PC-3 (cell line): ENCODE measurements around the gene SQOR. TPM values are rescaled to one million over a fixed set of nuclear protein-coding genes. Genes with fewer than 3 reads are reported as not detected.

Experiments used
- ATAC-seq: fragments of 200-7000 bp; cut with Tn5 transposase; 2 replicates; pipeline ENCODE4 v1.9.1; 2020; ENCODE audit warnings: mild to moderate bottlenecking, moderate library complexity
- BruUV-seq: library from RNA; stranded (reverse); fragments of 400-500 nt; replicated peaks from 2 replicates; lab custom pipeline; 2021; lab: Mats Ljungman, UMichigan
- CTCF ChIA-PET: fragments of 300-600 bp; sonication (Branson Sonifier 250); formaldehyde crosslinking; loops from one replicate; lab custom pipeline; 2022; ENCODE audit warnings: antibody characterized with exemption; lab: Charles Lee
- POLR2A ChIA-PET: fragments of 300-600 bp; sonication (Branson Sonifier 250); formaldehyde crosslinking; loops from one replicate; lab custom pipeline; 2022; ENCODE audit warnings: antibody characterized with exemption; ENCODE audit not compliant: unreplicated experiment; lab: Charles Lee
- DNase-seq: peaks from one replicate; pipeline ENCODE4 v3.0.0-alpha.2; 2015
- H2AFZ ChIP-seq: fragments of 300-600 bp; sonication (generic); 2 replicates; pipeline ENCODE4 v1.6.0; 2016; ENCODE audit warnings: antibody characterized with exemption, low read length
- H3F3A ChIP-seq: fragments of 300-600 bp; sonication (generic); one replicate; pipeline ENCODE4 v1.6.0; 2017; ENCODE audit warnings: antibody characterized with exemption, low read length, control low read depth, mild to moderate bottlenecking; ENCODE audit not compliant: unreplicated experiment
- H3K27ac ChIP-seq: fragments of 300-600 bp; sonication (generic); 2 replicates; pipeline ENCODE4 v1.5.1; 2016; ENCODE audit warnings: mild to moderate bottlenecking, low read length
- H3K27me3 ChIP-seq: fragments of 300-600 bp; sonication (generic); 2 replicates; pipeline ENCODE4 v1.6.1; 2016; ENCODE audit warnings: low read length, mixed read lengths
- H3K36me3 ChIP-seq: fragments of 300-600 bp; sonication (generic); 2 replicates; pipeline ENCODE4 v1.6.1; 2016; ENCODE audit warnings: low read depth, mixed run types, low read length, mixed read lengths
- H3K4me1 ChIP-seq: fragments of 300-600 bp; sonication (generic); 2 replicates; pipeline ENCODE4 v1.5.1; 2016; ENCODE audit warnings: low read length; ENCODE audit not compliant: insufficient read depth
- H3K4me2 ChIP-seq: fragments of 300-600 bp; sonication (generic); 2 replicates; pipeline ENCODE4 v1.6.0; 2016; ENCODE audit warnings: low read length
- H3K4me3 ChIP-seq: fragments of 300-600 bp; sonication (generic); 2 replicates; pipeline ENCODE4 v1.5.1; 2016; ENCODE audit warnings: mild to moderate bottlenecking, low read length, mixed read lengths
- H3K79me2 ChIP-seq: fragments of 300-600 bp; sonication (generic); 2 replicates; pipeline ENCODE4 v1.6.1; 2017; ENCODE audit warnings: low read length, mixed read lengths
- H3K9ac ChIP-seq: fragments of 300-600 bp; sonication (generic); 2 replicates; pipeline ENCODE4 v1.6.0; 2016; ENCODE audit warnings: mild to moderate bottlenecking, low read length
- H3K9me2 ChIP-seq: fragments of 300-600 bp; sonication (generic); replicated peaks from 2 replicates; pipeline ENCODE4 v1.6.1; 2016; ENCODE audit warnings: mixed run types, low read length, mixed read lengths
- H3K9me3 ChIP-seq: fragments of 300-600 bp; sonication (generic); 2 replicates; pipeline ENCODE4 v1.6.1; 2016; ENCODE audit warnings: low read length, mixed read lengths
- H4K20me1 ChIP-seq: fragments of 300-600 bp; sonication (generic); 2 replicates; pipeline ENCODE4 v1.6.1; 2016; ENCODE audit warnings: low read length, mixed read lengths
- EZH2 ChIP-seq: fragments of 300-600 bp; sonication (generic); IDR thresholded peaks from one replicate; pipeline ENCODE4 v1.6.1; 2017; ENCODE audit warnings: antibody characterized with exemption, mild to moderate bottlenecking, low read length; ENCODE audit not compliant: unreplicated experiment
- EZH2phosphoT487 ChIP-seq: fragments of 300-600 bp; sonication (generic); IDR thresholded peaks from 2 replicates; pipeline ENCODE4 v1.6.1; 2018; ENCODE audit warnings: mild to moderate bottlenecking, antibody characterized with exemption, low read length, borderline replicate concordance
- intact Hi-C: fragments of 100-400 bp; cut with micrococcal nuclease; formaldehyde crosslinking; loops from 2 replicates; pipeline ENCODE4 v1.9.0; 2023
- total RNA-seq: library from RNA; depleted of rRNA; stranded (reverse); fragments of >200 nt; gene quantifications from 2 replicates; pipeline ENCODE4 v1.2.3, GENCODE V29; 2014
- TF ChIP-seq, protein P1 (sequence below): fragments of 300-600 bp; sonication (generic); conservative IDR thresholded peaks from 2 replicates; pipeline ENCODE4 v1.5.1; 2017; ENCODE audit warnings: antibody characterized with exemption, low read depth, mild to moderate bottlenecking, low read length

SQOR gene
- total RNA-seq, 1 experiment from 2014 or later = 86.1 TPM

DNA sequence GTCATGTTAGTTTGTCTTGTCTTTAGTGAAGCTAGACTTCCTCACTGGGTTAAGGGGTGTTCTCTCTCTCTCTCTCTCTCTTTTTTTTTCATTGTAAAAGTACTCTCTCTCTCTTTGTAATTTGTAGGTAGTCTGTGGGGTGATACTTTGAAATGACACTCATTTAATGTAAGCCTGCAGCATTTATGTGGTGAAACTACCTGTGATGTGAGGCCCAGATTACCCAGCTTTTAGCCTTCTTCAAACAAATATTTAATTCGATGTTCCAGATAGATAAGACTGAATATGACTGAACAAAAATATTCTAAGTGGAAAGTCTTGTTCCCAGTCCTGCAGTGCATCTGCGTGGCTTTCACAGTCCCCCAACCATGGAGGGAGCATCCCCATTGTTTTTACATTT is 49.7 kb downstream of the SQOR start:
- H3F3A ChIP-seq = no peaks in the 10 kb centered on the region
- no peaks in the 10 kb centered on the region for H3K9me2 ChIP-seq
- no peak for ATAC-seq
- H3K79me2 ChIP-seq = no peaks in the 10 kb centered on the region
- H3K36me3 ChIP-seq = peaks cover 5% of the 10 kb centered on the region
- no TSS peak for BruUV-seq
- DNase-seq = no peak
- no peaks in the 10 kb centered on the region for H3K9me3 ChIP-seq
- H3K4me2 ChIP-seq = no peak overlapping the region
- no peak overlapping the region for H3K9ac ChIP-seq
- no peak overlapping the region for H3K4me3 ChIP-seq
- TF ChIP-seq EZH2 = no peak
- TF ChIP-seq EZH2phosphoT487 = no peak
- TF ChIP-seq, protein P1, sequence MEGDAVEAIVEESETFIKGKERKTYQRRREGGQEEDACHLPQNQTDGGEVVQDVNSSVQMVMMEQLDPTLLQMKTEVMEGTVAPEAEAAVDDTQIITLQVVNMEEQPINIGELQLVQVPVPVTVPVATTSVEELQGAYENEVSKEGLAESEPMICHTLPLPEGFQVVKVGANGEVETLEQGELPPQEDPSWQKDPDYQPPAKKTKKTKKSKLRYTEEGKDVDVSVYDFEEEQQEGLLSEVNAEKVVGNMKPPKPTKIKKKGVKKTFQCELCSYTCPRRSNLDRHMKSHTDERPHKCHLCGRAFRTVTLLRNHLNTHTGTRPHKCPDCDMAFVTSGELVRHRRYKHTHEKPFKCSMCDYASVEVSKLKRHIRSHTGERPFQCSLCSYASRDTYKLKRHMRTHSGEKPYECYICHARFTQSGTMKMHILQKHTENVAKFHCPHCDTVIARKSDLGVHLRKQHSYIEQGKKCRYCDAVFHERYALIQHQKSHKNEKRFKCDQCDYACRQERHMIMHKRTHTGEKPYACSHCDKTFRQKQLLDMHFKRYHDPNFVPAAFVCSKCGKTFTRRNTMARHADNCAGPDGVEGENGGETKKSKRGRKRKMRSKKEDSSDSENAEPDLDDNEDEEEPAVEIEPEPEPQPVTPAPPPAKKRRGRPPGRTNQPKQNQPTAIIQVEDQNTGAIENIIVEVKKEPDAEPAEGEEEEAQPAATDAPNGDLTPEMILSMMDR = no peak
- H4K20me1 ChIP-seq = no peaks in the 10 kb centered on the region
- ChIA-PET POLR2A (no interaction called here), CTCF (no interaction called here)
- no peak overlapping the region for H3K27ac ChIP-seq
- intact Hi-C loops = no loop called here
- no peaks in the 10 kb centered on the region for H3K27me3 ChIP-seq
- H3K4me1 ChIP-seq = no peaks in the 10 kb centered on the region
- H2AFZ ChIP-seq = no peak overlapping the region

DNA sequence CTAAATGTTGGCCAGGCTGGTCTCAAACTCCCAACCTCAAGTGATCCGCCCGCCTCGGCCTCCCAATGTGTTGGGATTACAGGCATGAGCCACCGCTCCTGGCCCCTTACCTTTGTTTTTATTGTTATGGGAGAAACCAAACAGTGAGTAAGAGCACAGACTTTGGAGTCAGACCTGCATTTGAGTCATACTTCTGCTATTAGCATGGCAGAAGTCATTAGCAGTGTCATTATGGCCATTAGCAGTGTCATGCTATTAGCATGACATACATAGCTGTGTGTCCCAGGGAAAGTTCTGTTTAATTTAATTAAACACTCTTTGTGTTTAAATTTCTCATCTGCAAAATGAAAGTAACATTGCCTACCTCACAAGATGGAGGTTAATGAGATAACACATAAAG is 54.8 kb downstream of the SQOR start:
- no peaks in the 10 kb centered on the region for H3K9me3 ChIP-seq
- H3K4me2 ChIP-seq = no peak overlapping the region
- no TSS peak for BruUV-seq
- H3K9me2 ChIP-seq = no peaks in the 10 kb centered on the region
- no peak overlapping the region for H2AFZ ChIP-seq
- TF ChIP-seq EZH2phosphoT487 = no peak
- no peak for ATAC-seq
- H3K27me3 ChIP-seq = no peaks in the 10 kb centered on the region
- peak; percentile 9 for DNase-seq
- H3K36me3 ChIP-seq = peaks cover 5% of the 10 kb centered on the region
- H3K79me2 ChIP-seq = no peaks in the 10 kb centered on the region
- no peaks in the 10 kb centered on the region for H3K4me1 ChIP-seq
- H3F3A ChIP-seq = no peaks in the 10 kb centered on the region
- H3K4me3 ChIP-seq = no peak overlapping the region
- ChIA-PET CTCF (no interaction called here), POLR2A (no interaction called here)
- H4K20me1 ChIP-seq = no peaks in the 10 kb centered on the region
- no peak overlapping the region for H3K9ac ChIP-seq
- intact Hi-C loops = no loop called here
- H3K27ac ChIP-seq = no peak overlapping the region

DNA sequence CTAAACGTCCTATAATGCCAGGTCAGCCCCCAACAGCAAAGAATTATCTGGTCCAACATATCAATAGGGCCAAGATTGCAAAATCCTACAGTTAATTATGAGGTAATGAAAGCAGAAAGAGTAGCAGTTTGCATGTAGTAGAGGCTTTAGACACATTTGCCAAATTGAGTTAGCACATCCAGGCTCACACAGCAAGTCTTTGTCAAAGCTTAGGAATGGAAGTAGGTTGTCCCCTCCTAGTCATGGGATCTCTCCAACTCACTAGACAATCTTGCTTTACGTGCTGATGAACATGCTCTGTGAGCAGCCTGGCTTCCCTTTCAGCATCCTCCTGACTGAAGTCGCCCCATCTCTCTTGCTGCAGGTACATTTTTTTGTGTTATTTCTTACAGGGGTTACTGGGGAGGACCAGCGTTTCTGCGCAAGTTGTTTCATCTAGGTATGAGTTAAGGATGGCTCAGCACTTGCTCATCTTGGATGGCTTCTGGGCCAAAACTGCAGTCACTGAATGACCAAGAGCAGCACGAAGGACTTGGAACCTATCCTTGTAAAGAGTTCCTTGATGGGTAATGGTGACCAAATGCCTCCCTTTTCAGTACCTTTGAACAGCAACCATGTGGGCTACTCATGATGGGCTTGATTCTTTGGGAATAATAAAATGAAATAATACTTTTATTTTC is 55.9 kb downstream of the SQOR start:
- Histone ChIP-seq H3K4me1 (no peaks in the 10 kb centered on the region), H3K9me3 (no peaks in the 10 kb centered on the region), H3K9me2 (no peaks in the 10 kb centered on the region), H3K4me2 (no peak overlapping the region), H2AFZ (no peak overlapping the region), H3K79me2 (no peaks in the 10 kb centered on the region), H3F3A (no peaks in the 10 kb centered on the region), H3K27me3 (no peaks in the 10 kb centered on the region), H4K20me1 (no peaks in the 10 kb centered on the region), H3K27ac (no peak overlapping the region), H3K4me3 (no peak overlapping the region), H3K36me3 (peaks cover 5% of the 10 kb centered on the region; the same call in 1 of the 2 replicates), H3K9ac (no peak overlapping the region)
- ChIA-PET CTCF (no interaction called here), POLR2A (no interaction called here)
- intact Hi-C loops = no loop called here
- BruUV-seq = no TSS peak
- no peak for ATAC-seq
- DNase-seq = no peak
- no peak for TF ChIP-seq EZH2

DNA sequence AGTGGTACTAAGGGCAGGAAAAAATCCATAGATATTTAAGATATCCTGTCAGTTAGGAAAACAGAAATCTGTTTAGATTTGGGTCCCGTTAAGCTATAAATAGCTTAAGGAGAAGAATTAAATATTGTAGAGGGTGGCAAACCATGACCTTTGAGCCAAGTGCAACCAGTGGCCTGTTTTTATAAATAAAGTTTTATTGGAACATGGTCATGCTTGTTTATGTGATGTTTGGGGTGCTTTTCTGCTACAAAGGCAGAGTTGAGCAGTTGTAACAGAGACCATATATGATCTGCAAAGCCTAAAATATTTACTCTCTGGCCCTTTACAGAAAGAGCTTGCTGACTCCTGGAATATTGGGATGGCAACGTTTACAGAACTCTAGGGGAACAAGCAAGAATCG is 66.3 kb downstream of the SQOR start:
- intact Hi-C loops = no loop called here
- Histone ChIP-seq H2AFZ (no peak overlapping the region), H3K36me3 (no peaks in the 10 kb centered on the region), H3K9me2 (no peaks in the 10 kb centered on the region), H3K9ac (no peak overlapping the region), H3K9me3 (no peaks in the 10 kb centered on the region), H3K79me2 (no peaks in the 10 kb centered on the region), H3K4me3 (no peak overlapping the region), H3K27me3 (no peaks in the 10 kb centered on the region), H3K4me1 (peaks cover 4% of the 10 kb centered on the region; the same call in 1 of the 2 replicates), H3F3A (no peaks in the 10 kb centered on the region), H3K4me2 (no peak overlapping the region), H3K27ac (no peak overlapping the region), H4K20me1 (no peaks in the 10 kb centered on the region)
- no TSS peak for BruUV-seq
- ChIA-PET POLR2A (no interaction called here), CTCF (no interaction called here)
- ATAC-seq (no peak), DNase-seq (no peak)
- TF ChIP-seq, protein P1 = no peak
- TF ChIP-seq EZH2 = no peak
- TF ChIP-seq EZH2phosphoT487 = no peak
